Heart left ventricle (tissue), 13 donors: Measurements from ENCODE around the gene HNRNPK.

Experiments
- CTCF ChIP-seq, 12 donors: fragments of 200-600 bp; sonication (generic) in 4 of 12; IDR thresholded peaks; one replicate each; pipeline versions ENCODE4 v1.5.0 to v1.8.0; 2018 to 2022; ENCODE audit warnings: antibody characterized with exemption in 12 of 12, mild to moderate bottlenecking in 5 of 12
- POLR2A ChIP-seq, 2 donors: fragments of 450-650 bp; IDR thresholded peaks; one replicate each; pipeline ENCODE4 v1.6.1; 2017; ENCODE audit warnings: antibody characterized with exemption in 2 of 2, mild to moderate bottlenecking in 2 of 2, moderate library complexity in 2 of 2
- donor health status: ischemic (EF 13 %, LVEDD 7.1; RV severe dilation, severe dysfunction).
- donor health status: DM: no; HTN: yes; CAD: no.
- donor health status: DM: no; HTN: no; CAD: no.
- donor health status: ischemic (EF 25% LVEDD 6.9; RV normal size, moderate dysfunction).
- donor health status: ischemic (EF 25% LVEDD 5.7; RV mildly dilated, moderate dysfunction).
- donor health status: ischemic (EF 35%, LVEDD 5.7; RV mildly dilated, moderate dysfunction).
- donor health status: nonischemic (EF 11% LVEDD 7.7; RV severe dilation, severe dysfunction).
- donor health status: DM: yes; HTN: yes; CAD: no.
- donor health status: PGD.
- donor health status: ischemic (EF 29% LVEDD 5.4; RV normal size, mild dysfunction).
- donor health status: nonischemic (EF 23%, LVEDD 6.1; RV moderate dilation, normal function).

GRCh38 chr9:83962165-83962564, 17.9 kb downstream of the HNRNPK start:
- no peak for TF ChIP-seq CTCF (IDR thresholded peaks at IDR 0.05)
- no peak for TF ChIP-seq POLR2A (IDR thresholded peaks at IDR 0.05)
